HEK293 (cell line): Measurements from ENCODE around the gene ACADSB.

ENCODE experiments used
- CTCF ChIA-PET: fragments of 350-600 bp; formaldehyde crosslinking; extraction: SDS; loops from one replicate; lab custom pipeline; 2021; ENCODE audit warnings: antibody characterized with exemption; lab: Yijun Ruan, JAX
- POLR2A ChIA-PET: fragments of 300-600 bp; formaldehyde crosslinking; extraction: SDS; loops from one replicate; lab custom pipeline; 2020; ENCODE audit warnings: antibody characterized with exemption, inconsistent platforms; lab: Yijun Ruan, JAX
- H3K27ac ChIP-seq: fragments of 200-500 bp; sonication (Bioruptor generic); 2 replicates; pipeline ENCODE4 v1.5.1; 2014; ENCODE audit warnings: low read depth, low read length, control low read depth, inconsistent platforms; ENCODE audit errors: extremely low read depth
- H3K36me3 ChIP-seq, 2 experiments: fragments of 200-500 bp in 1 of 2; sonication (Bioruptor generic) in 1 of 2; 1 replicate in 1 of 2; 2 replicates in 1 of 2; pipeline ENCODE4 v1.5.1; 2014 to 2017; ENCODE audit warnings: inconsistent platforms in 2 of 2, low read length in 2 of 2; ENCODE audit not compliant: control insufficient read depth in 2 of 2, insufficient read depth in 1 of 2
- H3K4me1 ChIP-seq: fragments of 200-500 bp; sonication (Bioruptor generic); 2 replicates; pipeline ENCODE4 v1.5.1; 2014; ENCODE audit warnings: mild to moderate bottlenecking, low read length, inconsistent platforms; ENCODE audit not compliant: control insufficient read depth, insufficient read depth
- H3K4me3 ChIP-seq: 2 replicates; pipeline ENCODE4 v1.5.1; 2011; ENCODE audit warnings: low read depth, mild to moderate bottlenecking, control low read depth, low read length, moderate library complexity
- H3K9me3 ChIP-seq: fragments of 200-500 bp; sonication (Bioruptor generic); 2 replicates; pipeline ENCODE4 v1.5.1; 2014; ENCODE audit warnings: low read depth, low read length, inconsistent platforms; ENCODE audit not compliant: control insufficient read depth, insufficient read depth
- EGR2 ChIP-seq: fragments of 450-650 bp; formaldehyde crosslinking; IDR thresholded peaks from 2 replicates; pipeline ENCODE4 v1.5.1; 2016; ENCODE audit warnings: low read depth, missing biosample characterization, missing genetic modification characterization
- GLIS2 ChIP-seq: fragments of 450-650 bp; formaldehyde crosslinking; IDR thresholded peaks from 2 replicates; pipeline ENCODE4 v1.5.1; 2016; ENCODE audit warnings: missing biosample characterization, missing genetic modification characterization
- INSM2 ChIP-seq: fragments of 450-650 bp; formaldehyde crosslinking; IDR thresholded peaks from 2 replicates; pipeline ENCODE4 v1.5.1; 2016; ENCODE audit warnings: missing biosample characterization, missing genetic modification characterization
- PATZ1 ChIP-seq: fragments of 450-650 bp; formaldehyde crosslinking; IDR thresholded peaks from 2 replicates; pipeline ENCODE4 v1.5.1; 2016; ENCODE audit warnings: missing biosample characterization, missing genetic modification characterization
- PBX3 ChIP-seq: sonication (generic); formaldehyde crosslinking; IDR thresholded peaks from 2 replicates; pipeline ENCODE4 v1.8.1; 2022; ENCODE audit warnings: mild to moderate bottlenecking, moderate library complexity, missing genetic modification reagents
- PRDM1 ChIP-seq: fragments of 450-650 bp; formaldehyde crosslinking; IDR thresholded peaks from 2 replicates; pipeline ENCODE4; 2016; ENCODE audit warnings: missing biosample characterization, missing genetic modification characterization
- SP3 ChIP-seq: fragments of 450-650 bp; formaldehyde crosslinking; IDR thresholded peaks from 2 replicates; pipeline ENCODE4 v1.5.1; 2016; ENCODE audit warnings: missing biosample characterization, missing genetic modification characterization
- TRIM28 ChIP-seq: IDR thresholded peaks from 2 replicates; pipeline ENCODE4 v1.6.1; 2011; ENCODE audit warnings: low read length, control low read depth, borderline replicate concordance
- YY2 ChIP-seq: fragments of 450-650 bp; formaldehyde crosslinking; IDR thresholded peaks from 2 replicates; pipeline ENCODE4 v1.5.1; 2016; ENCODE audit warnings: missing biosample characterization, missing genetic modification characterization
- ZBTB44 ChIP-seq: fragments of 450-650 bp; IDR thresholded peaks from 2 replicates; pipeline ENCODE4 v1.5.1; 2018; ENCODE audit warnings: missing biosample characterization, mild to moderate bottlenecking, missing genetic modification characterization
- ZFHX2 ChIP-seq: fragments of 450-650 bp; formaldehyde crosslinking; conservative IDR thresholded peaks from 2 replicates; pipeline ENCODE4 v1.5.1; 2016; ENCODE audit warnings: missing biosample characterization, missing genetic modification characterization
- ZFP37 ChIP-seq: fragments of 450-650 bp; formaldehyde crosslinking; IDR thresholded peaks from 2 replicates; pipeline ENCODE4 v1.5.1; 2016; ENCODE audit warnings: missing biosample characterization, missing genetic modification characterization
- ZNF133 ChIP-seq: fragments of 450-650 bp; formaldehyde crosslinking; IDR thresholded peaks from 2 replicates; pipeline ENCODE4 v1.5.1; 2016; ENCODE audit warnings: missing biosample characterization, missing genetic modification characterization
- ZNF174 ChIP-seq: fragments of 450-650 bp; formaldehyde crosslinking; IDR thresholded peaks from 2 replicates; pipeline ENCODE4 v1.5.0; 2017; ENCODE audit warnings: missing biosample characterization, mild to moderate bottlenecking, missing genetic modification characterization
- ZNF24 ChIP-seq: fragments of 450-650 bp; formaldehyde crosslinking; IDR thresholded peaks from 2 replicates; pipeline ENCODE4 v1.5.1; 2016; ENCODE audit warnings: missing biosample characterization, missing genetic modification characterization
- ZNF274 ChIP-seq, 2 experiments: fragments of 200-500 bp in 1 of 2; fragments of 450-650 bp in 1 of 2; sonication (Bioruptor generic) in 1 of 2; formaldehyde crosslinking in 1 of 2; IDR thresholded peaks; 2 replicates each; pipeline versions ENCODE4 v1.5.1 to v1.6.1; 2014 to 2016; ENCODE audit warnings: borderline replicate concordance in 1 of 2, inconsistent platforms in 1 of 2, low read length in 1 of 2, missing biosample characterization in 1 of 2, missing genetic modification characterization in 1 of 2
- ZNF311 ChIP-seq: fragments of 450-650 bp; formaldehyde crosslinking; IDR thresholded peaks from 2 replicates; pipeline ENCODE4 v1.5.1; 2017; ENCODE audit warnings: missing biosample characterization, missing genetic modification characterization, borderline replicate concordance
- ZNF366 ChIP-seq: fragments of 450-650 bp; formaldehyde crosslinking; conservative IDR thresholded peaks from 2 replicates; pipeline ENCODE4 v1.5.1; 2016; ENCODE audit warnings: missing biosample characterization, missing genetic modification characterization
- ZNF37A ChIP-seq: fragments of 450-650 bp; IDR thresholded peaks from 2 replicates; pipeline ENCODE4 v1.5.1; 2018; ENCODE audit warnings: missing biosample characterization, missing genetic modification characterization
- ZNF416 ChIP-seq: fragments of 450-650 bp; formaldehyde crosslinking; IDR thresholded peaks from 2 replicates; pipeline ENCODE4 v1.5.1; 2016; ENCODE audit warnings: missing biosample characterization, missing genetic modification characterization
- ZNF510 ChIP-seq: fragments of 450-650 bp; formaldehyde crosslinking; IDR thresholded peaks from 2 replicates; pipeline ENCODE4 v1.5.1; 2018; ENCODE audit warnings: mild to moderate bottlenecking, missing genetic modification characterization, missing biosample characterization; ENCODE audit not compliant: insufficient replicate concordance
- ZNF549 ChIP-seq: fragments of 450-650 bp; IDR thresholded peaks from 2 replicates; pipeline ENCODE4 v1.5.1; 2018; ENCODE audit warnings: missing biosample characterization, missing genetic modification characterization, mild to moderate bottlenecking, inconsistent platforms, moderate library complexity
- ZNF555 ChIP-seq: fragments of 450-650 bp; formaldehyde crosslinking; conservative IDR thresholded peaks from 2 replicates; pipeline ENCODE4 v1.5.1; 2017; ENCODE audit warnings: missing biosample characterization, mild to moderate bottlenecking, missing genetic modification characterization, inconsistent platforms
- ZNF623 ChIP-seq: fragments of 450-650 bp; formaldehyde crosslinking; IDR thresholded peaks from 2 replicates; pipeline ENCODE4 v1.5.1; 2016; ENCODE audit warnings: missing biosample characterization, missing genetic modification characterization
- ZNF692 ChIP-seq: fragments of 450-650 bp; formaldehyde crosslinking; IDR thresholded peaks from 2 replicates; pipeline ENCODE4 v1.5.1; 2016; ENCODE audit warnings: missing biosample characterization, missing genetic modification characterization
- ZNF701 ChIP-seq: fragments of 450-650 bp; formaldehyde crosslinking; IDR thresholded peaks from 2 replicates; pipeline ENCODE4 v1.5.1; 2016; ENCODE audit warnings: missing biosample characterization, missing genetic modification characterization
- ZNF747 ChIP-seq: fragments of 450-650 bp; formaldehyde crosslinking; IDR thresholded peaks from 2 replicates; pipeline ENCODE4 v1.5.1; 2016; ENCODE audit warnings: missing biosample characterization, missing genetic modification characterization
- ZNF843 ChIP-seq: fragments of 450-650 bp; formaldehyde crosslinking; IDR thresholded peaks from 2 replicates; pipeline ENCODE4 v1.5.1; 2016; ENCODE audit warnings: missing biosample characterization, missing genetic modification characterization

Gene ACADSB

GRCh38 chr10:123026302-123026701 is 17.5 kb downstream of the ACADSB start:
- Histone ChIP-seq H3K36me3 (no peaks in the 10 kb centered on the region; a peak in 1 of 3 replicates), H3K27ac (no peak overlapping the region), H3K4me1 (no peaks in the 10 kb centered on the region), H3K9me3 (no peaks in the 10 kb centered on the region), H3K4me3 (no peak overlapping the region)
- ChIA-PET CTCF (interaction anchor here (0.5 kb wide), 1 partner anchor 96 kb away, joined by 3 read pairs; no protein-coding TSS in a partner anchor), POLR2A (no interaction called here)
- TF ChIP-seq ZNF174 (tag by site-specific recombination) (no peak), ZNF366 (no peak), ZNF843 (tag by site-specific recombination) (no peak), ZNF416 (tag by site-specific recombination) (no peak), ZNF623 (no peak), ZNF555 (tag by site-specific recombination) (no peak), SP3 (no peak), GLIS2 (no peak), YY2 (tag by site-specific recombination) (no peak), EGR2 (tag by site-specific recombination) (no peak), ZNF133 (tag by site-specific recombination) (no peak), PATZ1 (tag by site-specific recombination) (no peak), PRDM1 (no peak), ZNF692 (tag by site-specific recombination) (no peak)

GRCh38 chr10:123027861-123028260 is 19.1 kb downstream of the ACADSB start:
- H3K4me3 ChIP-seq, result no peak overlapping the region
- ChIA-PET POLR2A (no interaction called here), CTCF (interaction anchor here (0.6 to 0.7 kb wide), 2 partner anchors 283 to 366 kb away, joined by 3 read pairs; no protein-coding TSS in a partner anchor)

More at GRCh38 chr10:123027861-123028260, 19.1 kb downstream of the ACADSB start:
- TF ChIP-seq ZNF747 (tag by site-specific recombination) (no peak), PBX3 (no peak), ZNF274 (IDR thresholded peaks at IDR 0.05; ENCODE audit: low read length) (no peak), ZNF274 (tag by site-specific recombination; IDR thresholded peaks at IDR 0.05; ENCODE audit: borderline replicate concordance) (no peak), INSM2 (tag by site-specific recombination) (no peak), TRIM28 (no peak), ZNF24 (no peak), ZNF510 (tag by site-specific recombination) (no peak), ZFHX2 (tag by site-specific recombination) (no peak), ZNF311 (no peak), ZNF701 (tag by site-specific recombination) (no peak), ZBTB44 (tag by site-specific recombination) (no peak), ZFP37 (no peak), ZNF549 (tag by site-specific recombination) (no peak), ZNF37A (tag by site-specific recombination) (no peak)
- Histone ChIP-seq H3K4me1 (no peaks in the 10 kb centered on the region), H3K36me3 (no peaks in the 10 kb centered on the region; a peak in 1 of 3 replicates), H3K27ac (no peak overlapping the region), H3K9me3 (no peaks in the 10 kb centered on the region)
